Heart left ventricle (tissue), 16 donors: ENCODE data around the gene ZMYND10. TPM values are rescaled to one million over a fixed set of nuclear protein-coding genes. Genes with fewer than 3 reads are reported as not detected.

Experiments used
- ATAC-seq, 4 donors: fragments of 200-7000 bp; cut with Tn5 transposase; one replicate each; pipeline ENCODE4 v1.9.1; 2020 to 2022; ENCODE audit warnings: moderate library complexity in 4 of 4, mild to moderate bottlenecking in 3 of 4, moderate number of reproducible peaks in 1 of 4
- DNase-seq, 5 donors: peaks; one replicate each; pipeline ENCODE4 v3.0.0-alpha.2; 2020
- H3K27ac ChIP-seq, 12 donors: fragments of 200-600 bp; sonication (generic) in 4 of 12; one replicate each; pipeline versions ENCODE4 v1.5.0 to v1.8.0; 2016 to 2022; ENCODE audit warnings: mild to moderate bottlenecking in 2 of 12
- H3K27me3 ChIP-seq, 9 donors: fragments of 200-600 bp; sonication (generic) in 2 of 9; one replicate each; pipeline versions ENCODE4 v1.5.1 to v1.8.0; 2016 to 2022; ENCODE audit warnings: mild to moderate bottlenecking in 3 of 9
- H3K36me3 ChIP-seq, 9 donors: fragments of 200-600 bp; sonication (generic) in 2 of 9; one replicate each; pipeline versions ENCODE4 v1.5.0 to v1.8.0; 2018 to 2022; ENCODE audit warnings: mild to moderate bottlenecking in 2 of 9
- H3K4me1 ChIP-seq, 12 donors: fragments of 200-600 bp; sonication (generic) in 4 of 12; one replicate each; pipeline versions ENCODE4 v1.5.0 to v1.8.0; 2016 to 2022; ENCODE audit warnings: mild to moderate bottlenecking in 3 of 12
- H3K4me3 ChIP-seq, 12 donors: fragments of 200-600 bp; sonication (generic) in 4 of 12; one replicate each; pipeline versions ENCODE4 v1.5.0 to v1.8.0; 2017 to 2022; ENCODE audit warnings: mild to moderate bottlenecking in 9 of 12, moderate library complexity in 4 of 12
- H3K9me3 ChIP-seq, 12 donors: fragments of 200-600 bp; sonication (generic) in 4 of 12; one replicate each; pipeline versions ENCODE4 v1.5.0 to v1.8.0; 2016 to 2022; ENCODE audit warnings: mild to moderate bottlenecking in 1 of 12
- POLR2A ChIP-seq, 2 donors: fragments of 450-650 bp; IDR thresholded peaks; one replicate each; pipeline ENCODE4 v1.6.1; 2017; ENCODE audit warnings: antibody characterized with exemption in 2 of 2, mild to moderate bottlenecking in 2 of 2, moderate library complexity in 2 of 2
- WGBS, 4 donors: extraction: QIAGEN DNeasy Blood & Tissue Kit in 2 of 4; methylation state at CpG; one replicate each; pipeline versions ENCODE4 v1.1.5 to v1.1.7; 2013 to 2018; 5-methylcytosine and 5-hydroxymethylcytosine counted together
- intact Hi-C, 10 donors: fragments of 100-400 bp; cut with DNase I; formaldehyde crosslinking; loops; one replicate each; pipeline versions ENCODE4 v1.11.1 to v1.14.2; 2022
- polyA plus RNA-seq, 2 donors: library from polyadenylated mRNA; stranded (reverse); fragments of 200-250 nt; gene quantifications; one replicate each; pipeline ENCODE4 v1.2.3, GENCODE V29; 2013
- total RNA-seq, 9 donors: library from RNA; depleted of rRNA in 2 of 9; stranded (reverse); fragments of >200 nt in 2 of 9; fragmentation: NEBNext Ultra II Directional in 3 of 9; extraction: Animal tissue kit (Norgen Biotek cat#: 25700) in 3 of 9; gene quantifications; one replicate each; pipeline versions ENCODE4 v1.1.0 to v1.2.4, GENCODE V29; 2016 to 2023
- TF ChIP-seq, protein P1 (sequence below), 12 donors: fragments of 200-600 bp; sonication (generic) in 4 of 12; IDR thresholded peaks; one replicate each; pipeline versions ENCODE4 v1.5.0 to v1.8.0; 2018 to 2022; ENCODE audit warnings: antibody characterized with exemption in 12 of 12, mild to moderate bottlenecking in 5 of 12
- donor health status: ischemic (EF 13 %, LVEDD 7.1; RV severe dilation, severe dysfunction).
- donor health status: healthy with polysubstance abuse.
- donor health status: DM: no; HTN: yes; CAD: no.
- donor health status: DM: no; HTN: no; CAD: no.
- donor health status: ischemic (EF 25% LVEDD 6.9; RV normal size, moderate dysfunction).
- donor health status: ischemic (EF 25% LVEDD 5.7; RV mildly dilated, moderate dysfunction).
- donor health status: healthy.
- donor health status: DM: yes; HTN: yes; CAD: no.
- donor health status: ischemic (EF 35%, LVEDD 5.7; RV mildly dilated, moderate dysfunction).
- donor health status: nonischemic (EF 11% LVEDD 7.7; RV severe dilation, severe dysfunction).
- donor health status: DM: yes; HTN: yes; CAD: no.
- donor health status: PGD.
- donor health status: ischemic (EF 29% LVEDD 5.4; RV normal size, mild dysfunction).
- donor health status: nonischemic (EF 23%, LVEDD 6.1; RV moderate dilation, normal function).

The ZMYND10 gene
- total and polyA plus RNA-seq, 11 donors = 0.15 to 1.4 (median 0.66) TPM; not detected in 5

GRCh38 chr3:50370594-50370993, 25.1 kb upstream of the ZMYND10 start:
- 49 to 55% (median 53%) methylated on average over 14 of the region's 14 CpGs for WGBS, 4 donors
- DNase-seq (no peak), ATAC-seq (no peak)
- Histone ChIP-seq H3K4me1 (peaks cover 0 to 3% (median under 1%) of the 10 kb centered on the region in 12 donors), H3K27me3 (no peaks in the 10 kb centered on the region), H3K4me3 (no peak overlapping the region), H3K36me3 (no peaks in the 10 kb centered on the region), H3K27ac (no peak overlapping the region), H3K9me3 (no peaks in the 10 kb centered on the region)
- intact Hi-C loops = no loop called here
- no peak for TF ChIP-seq POLR2A (IDR thresholded peaks at IDR 0.05)
- TF ChIP-seq, protein P1, sequence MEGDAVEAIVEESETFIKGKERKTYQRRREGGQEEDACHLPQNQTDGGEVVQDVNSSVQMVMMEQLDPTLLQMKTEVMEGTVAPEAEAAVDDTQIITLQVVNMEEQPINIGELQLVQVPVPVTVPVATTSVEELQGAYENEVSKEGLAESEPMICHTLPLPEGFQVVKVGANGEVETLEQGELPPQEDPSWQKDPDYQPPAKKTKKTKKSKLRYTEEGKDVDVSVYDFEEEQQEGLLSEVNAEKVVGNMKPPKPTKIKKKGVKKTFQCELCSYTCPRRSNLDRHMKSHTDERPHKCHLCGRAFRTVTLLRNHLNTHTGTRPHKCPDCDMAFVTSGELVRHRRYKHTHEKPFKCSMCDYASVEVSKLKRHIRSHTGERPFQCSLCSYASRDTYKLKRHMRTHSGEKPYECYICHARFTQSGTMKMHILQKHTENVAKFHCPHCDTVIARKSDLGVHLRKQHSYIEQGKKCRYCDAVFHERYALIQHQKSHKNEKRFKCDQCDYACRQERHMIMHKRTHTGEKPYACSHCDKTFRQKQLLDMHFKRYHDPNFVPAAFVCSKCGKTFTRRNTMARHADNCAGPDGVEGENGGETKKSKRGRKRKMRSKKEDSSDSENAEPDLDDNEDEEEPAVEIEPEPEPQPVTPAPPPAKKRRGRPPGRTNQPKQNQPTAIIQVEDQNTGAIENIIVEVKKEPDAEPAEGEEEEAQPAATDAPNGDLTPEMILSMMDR (IDR thresholded peaks at IDR 0.05) = peak in 2 of 12 donors; percentile 20 to 28

DNA sequence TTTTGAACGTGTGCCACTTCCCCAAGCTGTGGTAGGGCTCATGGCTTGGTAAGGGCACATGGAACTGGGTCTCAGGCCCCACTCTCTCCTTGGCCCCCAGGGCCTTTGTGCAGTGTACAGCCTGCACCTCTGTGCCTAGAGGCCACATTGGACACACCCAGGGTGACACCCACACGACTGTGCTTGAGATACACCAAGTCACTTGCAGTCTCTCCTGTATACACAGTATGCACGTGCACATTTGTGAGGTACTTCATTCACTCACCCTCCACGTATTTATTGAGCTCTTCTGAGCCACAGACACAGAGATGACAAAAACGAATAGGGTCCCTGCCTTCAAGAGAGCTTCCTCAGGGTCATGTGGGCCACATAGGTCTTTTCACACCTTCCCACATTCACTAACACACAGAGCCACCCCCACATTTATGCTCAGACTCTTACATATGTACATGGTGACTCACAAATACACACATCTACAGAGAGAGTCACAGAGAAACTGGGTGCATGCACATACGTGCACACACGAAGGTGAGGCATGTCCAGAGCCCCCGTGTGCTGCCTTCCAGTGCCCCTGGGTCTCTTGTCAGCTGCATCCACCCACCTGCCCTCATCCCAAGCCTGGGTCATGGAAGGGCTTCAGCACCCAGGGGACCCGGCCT, 23.6 kb upstream of the ZMYND10 start:
- ATAC-seq = no peak
- H3K4me1 ChIP-seq = peaks cover 0 to 14% (median 8%) of the 10 kb centered on the region in 12 donors
- H3K9me3 ChIP-seq = no peaks in the 10 kb centered on the region
- no peaks in the 10 kb centered on the region for H3K36me3 ChIP-seq
- TF ChIP-seq POLR2A (IDR thresholded peaks at IDR 0.05) = no peak
- TF ChIP-seq, protein P1 (IDR thresholded peaks at IDR 0.05) = no peak
- H3K27ac ChIP-seq = no peak overlapping the region
- H3K27me3 ChIP-seq = no peaks in the 10 kb centered on the region
- WGBS, 4 donors = 78 to 85% (median 81%) methylated on average over 8 to 9 of the region's 9 CpGs
- DNase-seq = no peak
- H3K4me3 ChIP-seq = no peak overlapping the region
- intact Hi-C loops = loop anchor here in 3 of 10 donors (5.0 kb wide), 2 partner anchors 168 to 173 kb away; no protein-coding TSS in a partner anchor

DNA sequence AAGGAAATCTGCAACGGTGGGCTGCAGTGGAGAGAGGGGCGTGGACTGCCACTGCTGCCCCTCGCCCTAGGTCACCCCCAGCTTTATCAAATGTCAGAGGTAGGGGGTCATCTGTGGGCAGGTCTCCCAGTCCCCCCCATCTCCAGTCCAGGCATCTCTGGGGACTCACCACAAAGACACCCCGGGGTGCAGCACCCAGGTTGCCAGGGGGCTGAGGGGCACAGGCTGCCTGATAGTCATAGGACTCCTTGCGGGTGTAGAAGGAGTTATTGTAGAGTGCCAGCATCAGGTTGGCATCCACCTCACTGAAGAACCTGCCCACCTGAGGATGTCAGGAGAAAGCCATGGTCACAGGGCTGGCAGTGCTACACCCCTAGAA, 20.3 kb upstream of the ZMYND10 start:
- peak overlapping the region in 1 of 12 donors; percentile 55 for H3K27ac ChIP-seq

More for the DNA sequence above, 20.3 kb upstream of the ZMYND10 start:
- no peaks in the 10 kb centered on the region for H3K27me3 ChIP-seq
- H3K4me1 ChIP-seq = peaks cover 0 to 14% (median 8%) of the 10 kb centered on the region in 12 donors
- DNase-seq (no peak), ATAC-seq (no peak)
- intact Hi-C loops = loop anchor here in 3 of 10 donors (5.0 kb wide), 2 partner anchors 171 to 176 kb away; no protein-coding TSS in a partner anchor
- WGBS, 4 donors = 79 to 87% (median 85%) methylated on average over 5 of the region's 5 CpGs
- peak overlapping the region in 7 of 12 donors; percentile 50 to 64 (median 57) for H3K4me3 ChIP-seq
- H3K9me3 ChIP-seq = no peaks in the 10 kb centered on the region
- no peak for TF ChIP-seq POLR2A (IDR thresholded peaks at IDR 0.05)
- TF ChIP-seq, protein P1 (IDR thresholded peaks at IDR 0.05) = no peak
- H3K36me3 ChIP-seq = no peaks in the 10 kb centered on the region
